Ishikawa (cell line): ENCODE results near the gene CEND1.

ENCODE experiments used
- CEBPB ChIP-seq: IDR thresholded peaks from 2 replicates; pipeline ENCODE4 v1.6.1; 2012
- CREB1 ChIP-seq: IDR thresholded peaks from 2 replicates; pipeline ENCODE4 v1.6.1; 2012; ENCODE audit warnings: low read depth
- EGR1 ChIP-seq: IDR thresholded peaks from 2 replicates; pipeline ENCODE4 v1.6.1; 2012
- EP300 ChIP-seq: IDR thresholded peaks from 2 replicates; pipeline ENCODE4 v1.6.1; 2012; ENCODE audit warnings: borderline replicate concordance
- FOXM1 ChIP-seq: IDR thresholded peaks from 2 replicates; pipeline ENCODE4 v1.6.1; 2012; ENCODE audit warnings: low read depth, borderline replicate concordance
- NFIC ChIP-seq: IDR thresholded peaks from 2 replicates; pipeline ENCODE4 v1.6.1; 2012
- RAD21 ChIP-seq: IDR thresholded peaks from 2 replicates; pipeline ENCODE4 v1.6.1; 2012; ENCODE audit warnings: low read depth
- TAF1 ChIP-seq: IDR thresholded peaks from 2 replicates; pipeline ENCODE4 v1.6.1; 2012; ENCODE audit warnings: low read depth, mild to moderate bottlenecking
- TCF12 ChIP-seq: IDR thresholded peaks from 2 replicates; pipeline ENCODE4 v1.6.1; 2012; ENCODE audit warnings: low read depth
- TEAD4 ChIP-seq: IDR thresholded peaks from 2 replicates; pipeline ENCODE4 v1.6.1; 2012
- YY1 ChIP-seq: IDR thresholded peaks from 2 replicates; pipeline ENCODE4 v1.6.1; 2012; ENCODE audit warnings: low read depth
- ZBTB7A ChIP-seq: IDR thresholded peaks from 2 replicates; pipeline ENCODE4 v1.6.1; 2012; ENCODE audit warnings: low read depth
- TF ChIP-seq, protein P1 (sequence below): IDR thresholded peaks from 2 replicates; pipeline ENCODE4 v1.6.1; 2012; ENCODE audit warnings: low read depth, mild to moderate bottlenecking
- TF ChIP-seq, protein P2 (sequence below): IDR thresholded peaks from 2 replicates; pipeline ENCODE4 v1.6.1; 2012

DNA sequence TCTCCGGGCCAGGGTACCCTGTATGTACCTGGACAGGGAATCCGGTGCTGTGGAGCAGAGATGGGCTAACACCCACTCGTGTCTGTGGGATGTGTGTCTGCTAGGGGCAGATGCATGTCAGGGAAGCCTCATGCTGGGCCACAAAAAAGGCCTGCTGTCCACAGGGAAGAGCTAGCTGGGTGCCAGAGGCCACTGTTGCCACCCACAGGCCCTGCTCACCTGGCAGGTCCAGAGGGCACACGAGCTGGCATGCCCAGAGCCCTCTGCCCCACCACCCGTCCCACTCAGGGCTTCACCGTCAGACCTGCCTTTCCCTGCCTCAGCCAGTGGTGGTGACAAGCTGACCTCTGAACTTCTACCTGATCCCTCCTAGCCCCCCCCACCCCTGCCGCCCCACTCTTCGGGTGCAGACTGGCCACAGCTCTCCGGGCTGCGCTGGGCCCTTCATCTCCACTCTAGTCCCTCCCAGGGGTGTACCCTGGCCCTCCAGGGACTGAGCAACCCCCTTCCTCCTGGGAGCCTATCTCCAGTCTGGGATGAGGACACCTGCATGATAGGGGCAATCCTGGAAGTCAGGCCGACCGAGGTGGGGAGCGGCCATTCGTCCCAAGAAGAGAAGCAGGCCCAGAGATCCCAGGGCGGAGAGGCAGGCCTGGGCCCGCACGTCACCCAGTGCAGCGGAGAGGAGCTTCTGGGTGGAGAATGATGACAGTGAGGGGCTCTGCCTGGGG, 6.8 kb upstream of the CEND1 start:
- TF ChIP-seq CEBPB: no peak
- TF ChIP-seq, protein P1, sequence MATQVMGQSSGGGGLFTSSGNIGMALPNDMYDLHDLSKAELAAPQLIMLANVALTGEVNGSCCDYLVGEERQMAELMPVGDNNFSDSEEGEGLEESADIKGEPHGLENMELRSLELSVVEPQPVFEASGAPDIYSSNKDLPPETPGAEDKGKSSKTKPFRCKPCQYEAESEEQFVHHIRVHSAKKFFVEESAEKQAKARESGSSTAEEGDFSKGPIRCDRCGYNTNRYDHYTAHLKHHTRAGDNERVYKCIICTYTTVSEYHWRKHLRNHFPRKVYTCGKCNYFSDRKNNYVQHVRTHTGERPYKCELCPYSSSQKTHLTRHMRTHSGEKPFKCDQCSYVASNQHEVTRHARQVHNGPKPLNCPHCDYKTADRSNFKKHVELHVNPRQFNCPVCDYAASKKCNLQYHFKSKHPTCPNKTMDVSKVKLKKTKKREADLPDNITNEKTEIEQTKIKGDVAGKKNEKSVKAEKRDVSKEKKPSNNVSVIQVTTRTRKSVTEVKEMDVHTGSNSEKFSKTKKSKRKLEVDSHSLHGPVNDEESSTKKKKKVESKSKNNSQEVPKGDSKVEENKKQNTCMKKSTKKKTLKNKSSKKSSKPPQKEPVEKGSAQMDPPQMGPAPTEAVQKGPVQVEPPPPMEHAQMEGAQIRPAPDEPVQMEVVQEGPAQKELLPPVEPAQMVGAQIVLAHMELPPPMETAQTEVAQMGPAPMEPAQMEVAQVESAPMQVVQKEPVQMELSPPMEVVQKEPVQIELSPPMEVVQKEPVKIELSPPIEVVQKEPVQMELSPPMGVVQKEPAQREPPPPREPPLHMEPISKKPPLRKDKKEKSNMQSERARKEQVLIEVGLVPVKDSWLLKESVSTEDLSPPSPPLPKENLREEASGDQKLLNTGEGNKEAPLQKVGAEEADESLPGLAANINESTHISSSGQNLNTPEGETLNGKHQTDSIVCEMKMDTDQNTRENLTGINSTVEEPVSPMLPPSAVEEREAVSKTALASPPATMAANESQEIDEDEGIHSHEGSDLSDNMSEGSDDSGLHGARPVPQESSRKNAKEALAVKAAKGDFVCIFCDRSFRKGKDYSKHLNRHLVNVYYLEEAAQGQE: no peak
- no peak for TF ChIP-seq YY1
- no peak for TF ChIP-seq RAD21
- no peak for TF ChIP-seq EGR1
- TF ChIP-seq EP300: no peak
- TF ChIP-seq FOXM1: no peak
- TF ChIP-seq, protein P2, sequence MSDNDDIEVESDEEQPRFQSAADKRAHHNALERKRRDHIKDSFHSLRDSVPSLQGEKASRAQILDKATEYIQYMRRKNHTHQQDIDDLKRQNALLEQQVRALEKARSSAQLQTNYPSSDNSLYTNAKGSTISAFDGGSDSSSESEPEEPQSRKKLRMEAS: no peak
- no peak for TF ChIP-seq TAF1
- TF ChIP-seq ZBTB7A: no peak
- TF ChIP-seq NFIC: no peak
- TF ChIP-seq TEAD4: no peak
- TF ChIP-seq CREB1: no peak
- TF ChIP-seq TCF12: no peak
